Mesenchymal stem cell (in vitro differentiated cells and primary cell): ENCODE measurements around the gene ZCWPW1.
A peak's percentile ranks its signal among the peaks of the same experiment; 100 is the strongest.
"Not testable (repeated sequence)": the region's sequence is repeated elsewhere in the genome, so short reads cannot be mapped to it uniquely, and the experiment has no call there.

Experiments used
- DNase-seq: peaks from one replicate; pipeline ENCODE4 v3.0.0-alpha.2; 2013
- H2AFZ ChIP-seq: one replicate; pipeline ENCODE4 v1.6.1; 2013; ENCODE audit warnings: low read depth, mild to moderate bottlenecking, control low read depth, inconsistent platforms, low read length, moderate library complexity
- H2AK5ac ChIP-seq: 2 replicates; pipeline ENCODE4 v1.6.1; 2013; ENCODE audit warnings: low read length, moderate library complexity, mild to moderate bottlenecking, inconsistent platforms; ENCODE audit not compliant: severe bottlenecking
- H2BK120ac ChIP-seq: one replicate; pipeline ENCODE4 v1.6.1; 2013; ENCODE audit warnings: low read depth, mild to moderate bottlenecking, inconsistent platforms, low read length, moderate library complexity
- H2BK12ac ChIP-seq, 2 experiments: one replicate each; pipeline ENCODE4 v1.6.1; 2013; ENCODE audit warnings: inconsistent platforms in 2 of 2, low read length in 2 of 2, mild to moderate bottlenecking in 2 of 2, moderate library complexity in 2 of 2, control low read depth in 1 of 2
- H2BK15ac ChIP-seq: one replicate; pipeline ENCODE4 v1.6.1; 2013; ENCODE audit warnings: mild to moderate bottlenecking, low read depth, inconsistent platforms; ENCODE audit not compliant: poor library complexity, severe bottlenecking
- H2BK5ac ChIP-seq: 2 replicates; pipeline ENCODE4 v1.6.1; 2013; ENCODE audit warnings: low read depth, mild to moderate bottlenecking, low read length, control low read depth, inconsistent platforms; ENCODE audit not compliant: poor library complexity, severe bottlenecking
- H3K14ac ChIP-seq, 2 experiments: one replicate each; pipeline ENCODE4 v1.6.1; 2013; ENCODE audit warnings: inconsistent platforms in 2 of 2, low read length in 2 of 2, control low read depth in 1 of 2, mild to moderate bottlenecking in 1 of 2, moderate library complexity in 1 of 2
- H3K18ac ChIP-seq, 2 experiments: one replicate each; pipeline ENCODE4 v1.6.1; 2013; ENCODE audit warnings: inconsistent platforms in 2 of 2, low read length in 2 of 2, control low read depth in 1 of 2, low read depth in 1 of 2, mild to moderate bottlenecking in 1 of 2
- H3K23ac ChIP-seq, 2 experiments: one replicate each; pipeline ENCODE4 v1.6.1; 2013; ENCODE audit warnings: inconsistent platforms in 2 of 2, low read length in 2 of 2, mild to moderate bottlenecking in 2 of 2, moderate library complexity in 2 of 2, control low read depth in 1 of 2
- H3K27ac ChIP-seq: 2 replicates; pipeline ENCODE4 v1.5.1; 2013; ENCODE audit warnings: mild to moderate bottlenecking, moderate library complexity, low read length, control low read depth, inconsistent platforms; ENCODE audit not compliant: poor library complexity, severe bottlenecking
- H3K27me3 ChIP-seq, 2 experiments: 2 replicates each; pipeline versions ENCODE4 v1.6.1 to v1.7.0; 2013; ENCODE audit warnings: low read length in 2 of 2, mild to moderate bottlenecking in 2 of 2, moderate library complexity in 2 of 2, control low read depth in 1 of 2, inconsistent platforms in 1 of 2; ENCODE audit not compliant: control insufficient read depth in 1 of 2, insufficient read depth in 1 of 2
- H3K36me3 ChIP-seq, 2 experiments: 2 replicates each; pipeline versions ENCODE4 v1.6.1 to v1.7.0; 2013; ENCODE audit warnings: low read length in 2 of 2, control low read depth in 1 of 2, inconsistent platforms in 1 of 2, low read depth in 1 of 2, mild to moderate bottlenecking in 1 of 2; ENCODE audit not compliant: insufficient read depth in 2 of 2, control insufficient read depth in 1 of 2
- H3K4ac ChIP-seq, 2 experiments: one replicate each; pipeline ENCODE4 v1.6.1; 2013; ENCODE audit warnings: inconsistent platforms in 2 of 2, low read length in 2 of 2, mild to moderate bottlenecking in 2 of 2, moderate library complexity in 2 of 2, control low read depth in 1 of 2, low read depth in 1 of 2
- H3K4me1 ChIP-seq: 2 replicates; pipeline ENCODE4 v1.6.1; 2013; ENCODE audit warnings: low read depth, low read length, control low read depth; ENCODE audit not compliant: control insufficient read depth, insufficient read depth
- H3K4me2 ChIP-seq: 2 replicates; pipeline ENCODE4 v1.6.1; 2013; ENCODE audit warnings: low read length, mild to moderate bottlenecking, inconsistent platforms; ENCODE audit not compliant: poor library complexity, severe bottlenecking
- H3K4me3 ChIP-seq, 2 experiments: 2 replicates each; pipeline versions ENCODE4 v1.5.1 to v1.7.0; 2013; ENCODE audit warnings: low read length in 2 of 2, mild to moderate bottlenecking in 2 of 2, control low read depth in 1 of 2, low read depth in 1 of 2; ENCODE audit not compliant: insufficient read depth in 1 of 2
- H3K79me1 ChIP-seq: replicated peaks from 2 replicates; pipeline ENCODE4 v1.6.1; 2013; ENCODE audit warnings: mild to moderate bottlenecking, control low read depth, low read length, inconsistent platforms; ENCODE audit not compliant: poor library complexity, severe bottlenecking
- H3K9ac ChIP-seq: 2 replicates; pipeline ENCODE4 v1.7.0; 2013; ENCODE audit warnings: mild to moderate bottlenecking, low read length, moderate library complexity
- H3K9me3 ChIP-seq: 2 replicates; pipeline ENCODE4 v1.7.0; 2013; ENCODE audit warnings: mild to moderate bottlenecking, low read length; ENCODE audit not compliant: control insufficient read depth
- H4K8ac ChIP-seq: one replicate; pipeline ENCODE4 v1.6.1; 2013; ENCODE audit warnings: inconsistent platforms, mild to moderate bottlenecking, low read length, moderate library complexity
- H4K91ac ChIP-seq: one replicate; pipeline ENCODE4 v1.6.1; 2013; ENCODE audit warnings: mild to moderate bottlenecking, low read length, inconsistent platforms
- WGBS: methylation state at CpG from one replicate; pipeline ENCODE4 v1.1.7; 2013; ENCODE audit warnings: mixed read lengths; 5-methylcytosine and 5-hydroxymethylcytosine counted together

ZCWPW1 gene

GRCh38 chr7:100441641-100442535, 13.4 kb upstream of the ZCWPW1 start:
- H3K9ac ChIP-seq = no peak overlapping the region
- H3K79me1 ChIP-seq = no peaks in the 10 kb centered on the region
- H3K18ac ChIP-seq = peak overlapping the region in 1 of 2 experiments; percentile 42
- H4K8ac ChIP-seq = no peak overlapping the region
- no peak overlapping the region for H3K14ac ChIP-seq
- no peak overlapping the region for H2BK5ac ChIP-seq
- H3K27ac ChIP-seq = no peak overlapping the region
- no peak overlapping the region for H3K4me2 ChIP-seq
- no peak overlapping the region for H3K23ac ChIP-seq
- peak overlapping the region; percentile 74 for H4K91ac ChIP-seq
- H3K4me3 ChIP-seq = no peak overlapping the region
- H3K4me1 ChIP-seq = peaks cover 18% of the 10 kb centered on the region
- peak overlapping the region in 1 of 2 experiments; percentile 7 for H3K4ac ChIP-seq
- H2AK5ac ChIP-seq = no peak overlapping the region
- DNase-seq = no peak
- peak overlapping the region in 1 of 2 experiments; percentile 45 for H2BK12ac ChIP-seq
- H2AFZ ChIP-seq = no peak overlapping the region
- no peak overlapping the region for H2BK120ac ChIP-seq
- peak overlapping the region; percentile 70 for H2BK15ac ChIP-seq
- H3K27me3 ChIP-seq = no peaks in the 10 kb centered on the region
- no peaks in the 10 kb centered on the region for H3K9me3 ChIP-seq
- 93% methylated on average over 10 of the region's 11 CpGs for WGBS
- H3K36me3 ChIP-seq = peaks cover 0 to 2% of the 10 kb centered on the region in 2 experiments

GRCh38 chr7:100439244-100439643, 10.7 kb upstream of the ZCWPW1 start:
- Histone ChIP-seq H2BK12ac (peak overlapping the region in 1 of 2 experiments; percentile 21), H3K36me3 (peaks cover 9 to 13% of the 10 kb centered on the region in 2 experiments), H3K4me1 (peaks cover 15% of the 10 kb centered on the region), H2BK120ac (peak overlapping the region; percentile 27), H3K18ac (peak overlapping the region in 1 of 2 experiments; percentile 11), H4K8ac (peak overlapping the region; percentile 35), H2BK15ac (peak overlapping the region; percentile 44), H3K4ac (peak overlapping the region; percentile 31 to 52)
- not testable (repeated sequence) for H3K9ac ChIP-seq, H3K23ac ChIP-seq, H3K9me3 ChIP-seq, H3K14ac ChIP-seq, H3K4me3 ChIP-seq, H2BK5ac ChIP-seq, H2AFZ ChIP-seq, H3K27me3 ChIP-seq, H3K4me2 ChIP-seq, DNase-seq, H2AK5ac ChIP-seq, H3K27ac ChIP-seq, H4K91ac ChIP-seq, H3K79me1 ChIP-seq
- 92% methylated on average over 6 of the region's 7 CpGs for WGBS

GRCh38 chr7:100438731-100439130, 10.2 kb upstream of the ZCWPW1 start:
- not testable (repeated sequence) for H3K9ac ChIP-seq, H3K27me3 ChIP-seq, H2AK5ac ChIP-seq, H4K8ac ChIP-seq, H3K4ac ChIP-seq, H3K27ac ChIP-seq, H2BK5ac ChIP-seq, H2AFZ ChIP-seq, H2BK120ac ChIP-seq, H3K79me1 ChIP-seq, H3K9me3 ChIP-seq, H3K23ac ChIP-seq, H3K18ac ChIP-seq, DNase-seq, H3K4me3 ChIP-seq, H3K14ac ChIP-seq, H2BK15ac ChIP-seq, H4K91ac ChIP-seq, H2BK12ac ChIP-seq, H3K4me2 ChIP-seq
- peaks cover 12% of the 10 kb centered on the region for H3K4me1 ChIP-seq
- peaks cover 14 to 18% of the 10 kb centered on the region in 2 experiments for H3K36me3 ChIP-seq
- WGBS = 98% methylated on average over 8 of the region's 8 CpGs

- Histone ChIP-seq H3K79me1 (peaks cover 4% of the 10 kb centered on the region), H2BK5ac (no peak overlapping the region), H3K23ac (no peak overlapping the region), H2BK15ac (peak overlapping the region; percentile 61), H2AK5ac (no peak overlapping the region), H3K36me3 (peaks cover 20 to 24% of the 10 kb centered on the region in 2 experiments), H3K4me3 (no peak overlapping the region), H2AFZ (no peak overlapping the region), H4K91ac (no peak overlapping the region), H2BK120ac (no peak overlapping the region), H3K14ac (no peak overlapping the region), H3K18ac (no peak overlapping the region), H4K8ac (no peak overlapping the region), H3K9ac (no peak overlapping the region), H3K27ac (no peak overlapping the region), H3K4ac (no peak overlapping the region), H3K9me3 (no peaks in the 10 kb centered on the region), H3K4me2 (no peak overlapping the region), H2BK12ac (no peak overlapping the region), H3K4me1 (peaks cover 12% of the 10 kb centered on the region), H3K27me3 (no peaks in the 10 kb centered on the region)
- no peak for DNase-seq
- 69% methylated on average over 2 of the region's 2 CpGs for WGBS
These were observed 9.7 kb upstream of the ZCWPW1 start for GRCh38 chr7:100438172-100438571.
